Right lobe of liver (tissue), 6 donors: ENCODE results near the gene PRPSAP2. TPM values are rescaled to one million over a fixed set of nuclear protein-coding genes. Genes with fewer than 3 reads are reported as not detected.
A peak's percentile ranks its signal among the peaks of the same experiment; 100 is the strongest.

Experiments
- ATAC-seq, 4 donors: fragments of 200-7000 bp; cut with Tn5 transposase; one replicate each; pipeline ENCODE4 v1.9.1; 2020; ENCODE audit warnings: mild to moderate bottlenecking in 4 of 4, moderate library complexity in 4 of 4
- DNase-seq, 3 donors: peaks; one replicate each; pipeline ENCODE4 v3.0.0-alpha.2; 2020
- H3K27ac ChIP-seq, 3 donors: fragments of 200-600 bp; one replicate each; pipeline ENCODE4 v1.8.0; 2022
- H3K27me3 ChIP-seq, 2 donors: fragments of 200-600 bp; one replicate each; pipeline ENCODE4 v1.8.0; 2022
- H3K36me3 ChIP-seq, 4 donors: fragments of 200-600 bp; sonication (generic) in 1 of 4; one replicate each; pipeline versions ENCODE4 v1.5.1 to v1.8.0; 2017 to 2022; ENCODE audit warnings: control low read depth in 1 of 4
- H3K4me1 ChIP-seq, 4 donors: fragments of 200-600 bp; sonication (generic) in 1 of 4; one replicate each; pipeline versions ENCODE4 v1.5.1 to v1.8.0; 2017 to 2022; ENCODE audit warnings: control low read depth in 1 of 4
- H3K4me3 ChIP-seq, 3 donors: fragments of 200-600 bp; one replicate each; pipeline ENCODE4 v1.8.0; 2022
- H3K9me3 ChIP-seq, 4 donors: fragments of 200-600 bp; sonication (generic) in 1 of 4; one replicate each; pipeline versions ENCODE4 v1.5.1 to v1.8.0; 2017 to 2022; ENCODE audit warnings: control low read depth in 1 of 4
- CTCF ChIP-seq, 4 donors: fragments of 200-600 bp in 3 of 4; fragments of 450-650 bp in 1 of 4; IDR thresholded peaks; one replicate each; pipeline versions ENCODE4 v1.5.1 to v1.8.0; 2016 to 2022; ENCODE audit warnings: antibody characterized with exemption in 4 of 4, mild to moderate bottlenecking in 2 of 4
- POLR2A ChIP-seq: fragments of 450-650 bp; IDR thresholded peaks from one replicate; pipeline ENCODE4 v1.6.1; 2017; ENCODE audit warnings: antibody characterized with exemption, mild to moderate bottlenecking
- WGBS: methylation state at CpG from one replicate; pipeline ENCODE4 v1.1.6; 2018; ENCODE audit warnings: low coverage, low lambda C conversion rate; ENCODE audit not compliant: insufficient coverage; ENCODE audit errors: missing lambda C conversion rate; 5-methylcytosine and 5-hydroxymethylcytosine counted together
- intact Hi-C, 2 donors: fragments of 100-400 bp; cut with DNase I; formaldehyde crosslinking; loops; one replicate each; pipeline versions ENCODE4 v1.11.2 to v1.14.1; 2022
- total RNA-seq, 6 experiments: library from RNA; depleted of rRNA in 2 of 6; stranded (reverse); fragments of >200 nt in 2 of 6; fragmentation: NEBNext Ultra II Directional in 3 of 6; extraction: Animal tissue kit (Norgen Biotek cat#: 25700) in 3 of 6; gene quantifications; one replicate each; pipeline versions ENCODE4 v1.1.0 to v1.2.4, GENCODE V29; 2016 to 2023
- donor health status: DM: no; HTN: yes; CAD: no.
- donor health status: DM: no; HTN: no; CAD: no.
- donor health status: DM: no; HTN: no; CAD: no.
- donor health status: DM: no; HTN: yes; CAD: no.
- donor health status: DM: no; HTN: yes; CAD: no.

PRPSAP2 gene
- total RNA-seq, 6 experiments from 2014 or later: 15.8 to 19.7 (median 16.6) TPM

- H3K27me3 ChIP-seq: no peaks in the 10 kb centered on the region
- intact Hi-C loops: no loop called here
- no peaks in the 10 kb centered on the region for H3K4me1 ChIP-seq
- no peak overlapping the region for H3K27ac ChIP-seq
- no peak overlapping the region for H3K4me3 ChIP-seq
- DNase-seq (no peak), ATAC-seq (no peak)
- H3K9me3 ChIP-seq: no peaks in the 10 kb centered on the region
- TF ChIP-seq POLR2A (no peak), CTCF (IDR thresholded peaks at IDR 0.05) (no peak)
- H3K36me3 ChIP-seq: peaks cover 0 to 41% (median 9%) of the 10 kb centered on the region in 4 donors
- no CpG with 5 or more reads among the region's 6 CpGs for WGBS
These were observed 53.0 kb downstream of the PRPSAP2 start for GRCh38 chr17:18910881-18911280.

- DNase-seq (no peak), ATAC-seq (no peak)
- Histone ChIP-seq H3K4me3 (no peak overlapping the region), H3K36me3 (peaks cover 0 to 22% (median 6%) of the 10 kb centered on the region in 4 donors), H3K27ac (no peak overlapping the region), H3K9me3 (no peaks in the 10 kb centered on the region), H3K4me1 (peaks cover 0 to 24% (median 10%) of the 10 kb centered on the region in 4 donors), H3K27me3 (no peaks in the 10 kb centered on the region)
- 40% methylated on average over 4 of the region's 5 CpGs for WGBS
- intact Hi-C loops: no loop called here
- TF ChIP-seq CTCF (IDR thresholded peaks at IDR 0.05) (no peak), POLR2A (no peak)
These were observed 59.0 kb downstream of the PRPSAP2 start for GRCh38 chr17:18916816-18917500.

GRCh38 chr17:18917506-18918032, 59.6 kb downstream of the PRPSAP2 start:
- no peak for TF ChIP-seq POLR2A
- no peak for TF ChIP-seq CTCF (IDR thresholded peaks at IDR 0.05)
- intact Hi-C loops: no loop called here

GRCh38 chr17:18919963-18920362, 62.0 kb downstream of the PRPSAP2 start:
- Histone ChIP-seq H3K27me3 (no peaks in the 10 kb centered on the region), H3K4me3 (no peak overlapping the region), H3K9me3 (no peaks in the 10 kb centered on the region), H3K27ac (peak overlapping the region in 1 of 3 donors; percentile 8), H3K4me1 (peaks cover 0 to 24% (median 11%) of the 10 kb centered on the region in 4 donors), H3K36me3 (peaks cover 0 to 14% (median 4%) of the 10 kb centered on the region in 4 donors)
- ATAC-seq (peak; percentile 85 to 90 (median 88)), DNase-seq (peak in 1 of 3 donors; percentile 66)
- WGBS: 20% methylated on average over 1 of the region's 6 CpGs
- intact Hi-C loops: no loop called here
- no peak for TF ChIP-seq CTCF (IDR thresholded peaks at IDR 0.05)
- no peak for TF ChIP-seq POLR2A

More at GRCh38 chr17:18917506-18918032, 59.6 kb downstream of the PRPSAP2 start:
- H3K36me3 ChIP-seq: peaks cover 0 to 16% (median 4%) of the 10 kb centered on the region in 4 donors
- ATAC-seq: no peak
- H3K9me3 ChIP-seq: no peaks in the 10 kb centered on the region
- DNase-seq: no peak
- H3K4me1 ChIP-seq: peaks cover 0 to 24% (median 10%) of the 10 kb centered on the region in 4 donors
- WGBS: 92% methylated on average over 3 of the region's 11 CpGs
- no peak overlapping the region for H3K27ac ChIP-seq
- no peak overlapping the region for H3K4me3 ChIP-seq
- no peaks in the 10 kb centered on the region for H3K27me3 ChIP-seq
